Trophoblast cell (in vitro differentiated cells and primary cell): Measurements from ENCODE around the gene TEAD4.
A peak's percentile ranks its signal among the peaks of the same experiment; 100 is the strongest.
"Not testable (repeated sequence)": the region's sequence is repeated elsewhere in the genome, so short reads cannot be mapped to it uniquely, and the experiment has no call there.

Experiments
- DNase-seq, 2 donors: peaks; one replicate each; pipeline ENCODE4 v3.0.0-alpha.2; 2016
- H2AFZ ChIP-seq: 2 replicates; pipeline ENCODE4 v1.6.1; 2013; ENCODE audit warnings: low read length, moderate library complexity, mild to moderate bottlenecking; ENCODE audit not compliant: insufficient read depth, poor library complexity
- H2AK5ac ChIP-seq: 2 replicates; pipeline ENCODE4 v1.6.1; 2013; ENCODE audit warnings: mild to moderate bottlenecking, low read length
- H2BK120ac ChIP-seq: 2 replicates; pipeline ENCODE4 v1.6.1; 2013; ENCODE audit warnings: low read length, mild to moderate bottlenecking, moderate library complexity; ENCODE audit not compliant: insufficient read depth, poor library complexity
- H2BK12ac ChIP-seq: 2 replicates; pipeline ENCODE4 v1.6.1; 2013; ENCODE audit warnings: mild to moderate bottlenecking, low read length, moderate library complexity
- H2BK5ac ChIP-seq: 2 replicates; pipeline ENCODE4 v1.6.1; 2013; ENCODE audit warnings: low read length, low read depth, moderate library complexity, mild to moderate bottlenecking; ENCODE audit not compliant: poor library complexity
- H3K14ac ChIP-seq: 2 replicates; pipeline ENCODE4 v1.6.1; 2013; ENCODE audit warnings: mild to moderate bottlenecking, low read length
- H3K18ac ChIP-seq: 2 replicates; pipeline ENCODE4 v1.6.1; 2013; ENCODE audit warnings: mild to moderate bottlenecking, low read length
- H3K23ac ChIP-seq: 2 replicates; pipeline ENCODE4 v1.6.1; 2013; ENCODE audit warnings: low read length
- H3K27ac ChIP-seq: 2 replicates; pipeline ENCODE4 v1.5.1; 2013; ENCODE audit warnings: low read depth, mild to moderate bottlenecking, inconsistent platforms, low read length, moderate library complexity
- H3K27me3 ChIP-seq: 2 replicates; pipeline ENCODE4 v1.6.1; 2013; ENCODE audit warnings: inconsistent platforms, mild to moderate bottlenecking, low read length, moderate library complexity; ENCODE audit not compliant: insufficient read depth
- H3K36me3 ChIP-seq, 2 experiments: 1 replicate in 1 of 2; 2 replicates in 1 of 2; pipeline ENCODE4 v1.6.1; 2013; ENCODE audit warnings: low read length in 2 of 2, mild to moderate bottlenecking in 2 of 2, moderate library complexity in 1 of 2; ENCODE audit not compliant: insufficient read depth in 2 of 2, control insufficient read depth in 1 of 2
- H3K4ac ChIP-seq: 2 replicates; pipeline ENCODE4 v1.6.1; 2013; ENCODE audit warnings: low read depth, mild to moderate bottlenecking, low read length, moderate library complexity
- H3K4me1 ChIP-seq, 2 experiments: 1 replicate in 1 of 2; 2 replicates in 1 of 2; pipeline ENCODE4 v1.6.1; 2013; ENCODE audit warnings: low read length in 2 of 2, mild to moderate bottlenecking in 2 of 2, moderate library complexity in 1 of 2; ENCODE audit not compliant: insufficient read depth in 2 of 2, control insufficient read depth in 1 of 2
- H3K4me2 ChIP-seq: 2 replicates; pipeline ENCODE4 v1.6.1; 2013; ENCODE audit warnings: inconsistent platforms, mild to moderate bottlenecking, low read length, moderate library complexity
- H3K4me3 ChIP-seq: 2 replicates; pipeline ENCODE4 v1.5.1; 2013; ENCODE audit warnings: mild to moderate bottlenecking, low read depth, low read length, inconsistent platforms
- H3K79me1 ChIP-seq: one replicate; pipeline ENCODE4 v1.6.1; 2013; ENCODE audit warnings: low read length
- H3K79me2 ChIP-seq: 2 replicates; pipeline ENCODE4 v1.6.1; 2013; ENCODE audit warnings: low read length, mild to moderate bottlenecking; ENCODE audit not compliant: control insufficient read depth, insufficient read depth, poor library complexity
- H3K9ac ChIP-seq: 2 replicates; pipeline ENCODE4 v1.6.1; 2013; ENCODE audit warnings: mild to moderate bottlenecking, low read length
- H3K9me3 ChIP-seq: 2 replicates; pipeline ENCODE4 v1.6.1; 2013; ENCODE audit warnings: low read depth, mild to moderate bottlenecking, control low read depth, inconsistent platforms, low read length; ENCODE audit not compliant: insufficient read depth
- H4K12ac ChIP-seq: 2 replicates; pipeline ENCODE4 v1.6.1; 2013; ENCODE audit warnings: low read depth, mild to moderate bottlenecking, low read length, moderate library complexity
- H4K8ac ChIP-seq: 2 replicates; pipeline ENCODE4 v1.6.1; 2013; ENCODE audit warnings: low read depth, mild to moderate bottlenecking, low read length, moderate library complexity
- H4K91ac ChIP-seq: one replicate; pipeline ENCODE4 v1.6.1; 2013; ENCODE audit warnings: low read depth, mild to moderate bottlenecking, low read length, moderate library complexity
- WGBS: extraction: QIAGEN DNeasy Blood & Tissue Kit; methylation state at CpG from one replicate; pipeline ENCODE4 v1.1.7; 2013; ENCODE audit warnings: missing lambda C conversion rate; ENCODE audit not compliant: insufficient read length, insufficient coverage; ENCODE audit errors: extremely low coverage; 5-methylcytosine and 5-hydroxymethylcytosine counted together

Gene TEAD4

DNA sequence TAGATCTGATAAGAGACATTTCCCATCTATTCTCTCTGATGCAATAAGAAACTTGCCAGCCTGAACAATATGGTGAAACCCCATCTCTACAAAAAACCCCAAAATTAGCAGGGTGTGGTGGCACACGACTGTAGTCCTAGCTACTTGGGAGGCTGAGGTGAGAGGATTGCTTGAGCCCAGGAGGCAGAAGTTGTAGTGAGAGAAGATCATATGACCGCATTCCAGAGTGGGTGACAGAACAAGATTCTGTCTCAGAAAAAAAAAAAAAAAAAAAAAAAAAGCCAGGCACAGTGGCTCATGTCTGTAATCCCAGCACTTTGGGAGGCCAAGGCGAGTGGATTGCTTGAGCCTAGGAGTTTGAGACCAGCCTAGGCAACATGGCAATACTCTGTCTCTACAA, 106.6 kb downstream of the TEAD4 start:
- Histone ChIP-seq H4K91ac (peak overlapping the region; percentile 63), H2BK120ac (peak overlapping the region; percentile 79), H3K4me1 (peaks cover 10 to 16% of the 10 kb centered on the region in 2 experiments), H4K8ac (peak overlapping the region; percentile 58), H3K14ac (peak overlapping the region; percentile 73), H2BK5ac (peak overlapping the region; percentile 82), H3K4me2 (peak overlapping the region; percentile 39), H3K27ac (peak overlapping the region; percentile 87)
- H3K4ac ChIP-seq, H2BK12ac ChIP-seq, H4K12ac ChIP-seq, H3K79me2 ChIP-seq, H2AK5ac ChIP-seq, H3K4me3 ChIP-seq, H3K23ac ChIP-seq, H3K27me3 ChIP-seq, H3K79me1 ChIP-seq, H3K9me3 ChIP-seq, H3K18ac ChIP-seq, H2AFZ ChIP-seq, H3K36me3 ChIP-seq, H3K9ac ChIP-seq: not testable (repeated sequence)
- no CpG with 5 or more reads among the region's 3 CpGs for WGBS
- DNase-seq, result peak; percentile 49 to 71

DNA sequence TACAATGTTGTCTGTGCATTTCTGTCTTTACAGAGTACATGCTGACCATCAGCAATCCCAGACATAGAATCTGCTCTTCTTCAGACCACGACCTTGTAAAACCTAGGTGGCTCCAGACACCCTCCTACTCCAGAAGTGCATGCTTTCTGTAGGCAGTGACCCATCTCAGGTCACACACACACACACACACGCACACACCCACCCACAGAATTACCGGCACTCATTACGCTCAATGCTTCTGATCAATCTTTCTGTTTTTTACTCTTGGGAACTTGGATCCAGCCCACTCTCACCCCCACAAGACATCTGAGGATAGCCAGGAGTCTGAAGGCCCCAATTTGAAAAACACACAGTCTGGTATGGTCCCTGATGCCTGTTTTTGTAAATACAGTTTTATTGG, 110.5 kb downstream of the TEAD4 start:
- Histone ChIP-seq H3K4me2 (no peak overlapping the region), H4K12ac (no peak overlapping the region), H3K27me3 (no peaks in the 10 kb centered on the region), H3K23ac (no peak overlapping the region), H3K18ac (no peak overlapping the region), H2BK12ac (peak overlapping the region; percentile 10), H3K4me1 (peaks cover 19 to 27% of the 10 kb centered on the region in 2 experiments), H3K9ac (no peak overlapping the region), H3K79me1 (peaks cover 9% of the 10 kb centered on the region), H3K4ac (no peak overlapping the region), H2BK120ac (peak overlapping the region; percentile 10), H3K14ac (no peak overlapping the region), H4K8ac (no peak overlapping the region), H2AFZ (no peak overlapping the region), H3K79me2 (peaks cover 4% of the 10 kb centered on the region), H3K9me3 (no peaks in the 10 kb centered on the region), H3K27ac (no peak overlapping the region), H3K36me3 (no peaks in the 10 kb centered on the region), H4K91ac (peak overlapping the region; percentile 2), H3K4me3 (no peak overlapping the region), H2AK5ac (no peak overlapping the region), H2BK5ac (no peak overlapping the region)
- no CpG with 5 or more reads among the region's 4 CpGs for WGBS
- no peak for DNase-seq

DNA sequence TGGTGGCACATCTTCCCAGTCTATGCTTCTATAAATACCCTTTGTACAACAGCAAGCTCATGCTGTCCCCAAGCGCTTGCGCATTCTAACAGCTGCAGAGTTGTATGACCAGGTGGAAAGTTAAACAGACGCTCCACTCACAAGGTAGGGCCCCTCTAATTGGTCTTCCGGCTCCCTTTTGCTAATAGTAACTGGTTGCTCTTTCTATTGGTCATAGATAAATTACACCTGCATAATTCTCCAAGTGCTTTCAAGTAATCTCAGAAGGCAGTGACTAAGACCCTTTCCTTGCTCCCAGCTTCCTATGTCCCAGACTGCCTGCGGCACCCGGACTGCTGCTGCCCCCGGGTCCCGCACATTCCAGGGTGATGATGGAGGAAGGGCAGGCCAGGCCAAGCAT, 111.9 kb downstream of the TEAD4 start:
- Histone ChIP-seq H3K4me2 (no peak overlapping the region), H3K18ac (no peak overlapping the region), H3K4ac (no peak overlapping the region), H3K23ac (no peak overlapping the region), H3K79me1 (peaks cover 8% of the 10 kb centered on the region), H2BK12ac (no peak overlapping the region), H3K79me2 (peaks cover 4% of the 10 kb centered on the region), H2AK5ac (no peak overlapping the region), H4K12ac (no peak overlapping the region), H4K91ac (peak overlapping the region; percentile 29), H3K9me3 (no peaks in the 10 kb centered on the region), H4K8ac (no peak overlapping the region), H3K14ac (no peak overlapping the region), H3K27ac (no peak overlapping the region), H3K36me3 (no peaks in the 10 kb centered on the region), H3K4me3 (no peak overlapping the region), H3K4me1 (peaks cover 18 to 21% of the 10 kb centered on the region in 2 experiments), H3K9ac (no peak overlapping the region), H2AFZ (no peak overlapping the region), H3K27me3 (no peaks in the 10 kb centered on the region), H2BK120ac (no peak overlapping the region), H2BK5ac (no peak overlapping the region)
- peak; percentile 93 to 98 for DNase-seq
- no CpG with 5 or more reads among the region's 8 CpGs for WGBS

DNA sequence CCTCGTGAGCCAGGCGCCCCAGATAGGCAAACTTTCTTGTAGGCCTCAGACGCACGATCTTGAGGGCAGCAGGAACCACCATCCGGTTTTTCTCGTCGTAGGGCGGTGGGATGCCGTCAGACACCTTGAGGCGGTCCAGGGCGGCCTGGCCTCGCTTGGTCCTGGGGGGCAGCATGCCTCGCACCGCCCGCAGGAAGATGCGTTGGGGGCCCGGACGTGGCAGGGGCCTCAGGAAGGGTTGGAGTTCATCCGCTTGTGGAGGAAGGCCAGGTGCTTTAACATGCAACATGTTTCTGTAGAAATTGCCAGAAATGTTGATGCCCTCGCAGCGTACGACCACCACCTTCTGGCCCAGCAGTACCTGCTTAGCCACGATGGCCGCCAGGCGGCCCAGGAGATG, 112.5 kb downstream of the TEAD4 start:
- Histone ChIP-seq H3K27ac (peak overlapping the region; percentile 6), H3K36me3 (no peaks in the 10 kb centered on the region), H2BK12ac (peak overlapping the region; percentile 53), H3K14ac (peak overlapping the region; percentile 84), H2AK5ac (peak overlapping the region; percentile 33), H3K9me3 (no peaks in the 10 kb centered on the region), H4K12ac (no peak overlapping the region), H3K4me1 (peaks cover 17 to 22% of the 10 kb centered on the region in 2 experiments), H3K4me3 (no peak overlapping the region), H3K4ac (peak overlapping the region; percentile 30), H2AFZ (no peak overlapping the region), H2BK5ac (peak overlapping the region; percentile 32), H3K4me2 (no peak overlapping the region), H3K79me2 (peaks cover 4% of the 10 kb centered on the region), H3K23ac (no peak overlapping the region), H3K27me3 (no peaks in the 10 kb centered on the region), H3K9ac (no peak overlapping the region), H2BK120ac (peak overlapping the region; percentile 80), H3K79me1 (peaks cover 9% of the 10 kb centered on the region), H4K8ac (no peak overlapping the region), H4K91ac (peak overlapping the region; percentile 83), H3K18ac (no peak overlapping the region)
- peak; percentile 54 to 78 for DNase-seq
- no CpG with 5 or more reads among the region's 25 CpGs for WGBS
